ENCODE results near the gene ACTR3. TPM values are rescaled to one million over a fixed set of nuclear protein-coding genes. Genes with fewer than 3 reads are reported as not detected.

Gene ACTR3
- total RNA-seq, 1 donor: 236 TPM

DNA sequence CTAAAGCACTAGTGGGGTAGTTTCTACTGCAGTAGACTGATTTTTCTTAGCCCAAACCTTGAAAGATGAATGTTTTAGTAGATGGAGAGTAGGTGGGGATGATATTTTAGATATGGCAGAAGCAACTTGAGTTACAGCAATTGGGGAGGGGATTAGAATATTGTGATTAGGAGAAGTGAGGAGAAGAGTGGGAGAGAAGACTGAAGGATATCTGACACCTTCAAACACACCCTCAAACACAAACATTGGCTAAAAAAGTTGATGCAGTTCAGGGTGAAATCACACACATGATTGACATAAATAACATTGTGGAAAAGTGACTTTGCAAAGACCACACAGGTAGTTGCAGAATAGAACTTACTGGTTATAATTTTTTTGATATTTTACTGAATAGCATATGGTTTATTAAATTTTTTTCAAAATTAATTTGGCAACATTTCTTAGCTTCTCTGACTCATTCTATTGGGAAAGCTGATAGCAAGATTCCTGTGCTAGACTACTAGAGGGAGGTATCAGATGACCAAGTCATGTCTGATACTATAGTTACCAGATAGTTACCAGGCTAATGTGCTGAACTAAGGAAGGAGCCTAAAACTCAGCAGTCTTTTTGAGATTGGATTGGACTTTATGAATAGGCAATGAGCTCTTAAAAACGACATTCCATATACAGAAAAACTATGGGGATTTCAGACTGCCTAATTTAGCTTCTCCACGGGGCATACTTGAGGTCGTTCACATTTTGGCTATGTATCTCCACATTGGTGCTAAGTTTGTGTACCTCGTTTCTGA, 73.0 kb downstream of the ACTR3 start:
- H3K4me3 ChIP-seq (ENCODE audit: low read depth, low read length): no peak overlapping the region
- TF ChIP-seq, protein P1, sequence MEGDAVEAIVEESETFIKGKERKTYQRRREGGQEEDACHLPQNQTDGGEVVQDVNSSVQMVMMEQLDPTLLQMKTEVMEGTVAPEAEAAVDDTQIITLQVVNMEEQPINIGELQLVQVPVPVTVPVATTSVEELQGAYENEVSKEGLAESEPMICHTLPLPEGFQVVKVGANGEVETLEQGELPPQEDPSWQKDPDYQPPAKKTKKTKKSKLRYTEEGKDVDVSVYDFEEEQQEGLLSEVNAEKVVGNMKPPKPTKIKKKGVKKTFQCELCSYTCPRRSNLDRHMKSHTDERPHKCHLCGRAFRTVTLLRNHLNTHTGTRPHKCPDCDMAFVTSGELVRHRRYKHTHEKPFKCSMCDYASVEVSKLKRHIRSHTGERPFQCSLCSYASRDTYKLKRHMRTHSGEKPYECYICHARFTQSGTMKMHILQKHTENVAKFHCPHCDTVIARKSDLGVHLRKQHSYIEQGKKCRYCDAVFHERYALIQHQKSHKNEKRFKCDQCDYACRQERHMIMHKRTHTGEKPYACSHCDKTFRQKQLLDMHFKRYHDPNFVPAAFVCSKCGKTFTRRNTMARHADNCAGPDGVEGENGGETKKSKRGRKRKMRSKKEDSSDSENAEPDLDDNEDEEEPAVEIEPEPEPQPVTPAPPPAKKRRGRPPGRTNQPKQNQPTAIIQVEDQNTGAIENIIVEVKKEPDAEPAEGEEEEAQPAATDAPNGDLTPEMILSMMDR (IDR thresholded peaks at IDR 0.05; ENCODE audit: insufficient read depth, low read length): no peak
- DNase-seq (ENCODE audit: low read depth): peak; percentile 77

DNA sequence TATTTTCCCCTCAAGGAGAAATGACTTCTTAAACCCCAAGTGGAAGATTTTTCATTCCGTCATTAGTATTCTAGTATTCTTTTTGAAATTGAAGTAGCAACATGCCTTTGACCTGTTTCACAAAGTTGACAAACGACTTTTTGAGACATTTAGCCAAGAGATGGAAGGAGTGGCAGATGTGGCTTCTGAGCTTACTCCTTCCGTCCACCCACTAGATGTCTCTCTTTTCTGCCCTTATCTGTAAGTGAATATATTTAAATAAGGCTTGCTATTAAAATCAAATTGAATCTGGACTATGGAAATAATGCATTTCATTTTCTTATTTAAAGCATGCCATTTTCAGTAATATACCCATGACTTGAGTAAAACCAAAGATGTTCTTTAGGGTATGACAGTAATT, 74.1 kb downstream of the ACTR3 start:
- DNase-seq (ENCODE audit: low read depth): peak; percentile 9
- TF ChIP-seq, protein P1 (IDR thresholded peaks at IDR 0.05; ENCODE audit: insufficient read depth, low read length): no peak
- H3K4me3 ChIP-seq (ENCODE audit: low read depth, low read length): no peak overlapping the region

DNA sequence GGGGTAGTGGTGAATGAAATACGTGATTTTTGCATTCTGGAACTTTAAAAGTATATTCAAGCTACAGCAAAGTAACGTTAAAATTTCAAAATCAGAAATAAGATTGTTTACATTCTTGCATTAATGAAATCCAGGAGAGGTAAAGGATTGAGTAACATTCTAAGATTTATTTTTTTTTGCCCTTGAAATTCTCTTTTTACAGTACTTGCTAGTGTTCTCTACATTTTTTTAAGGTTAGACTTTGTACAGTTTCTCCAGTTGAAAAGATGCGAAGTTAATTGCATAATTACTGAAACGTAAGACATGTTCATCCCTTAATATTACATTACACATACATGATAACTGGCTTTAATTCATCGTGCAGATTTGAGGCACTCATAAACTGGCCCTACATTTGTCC, 74.5 kb downstream of the ACTR3 start:
- no peak for DNase-seq (ENCODE audit: low read depth)

DNA sequence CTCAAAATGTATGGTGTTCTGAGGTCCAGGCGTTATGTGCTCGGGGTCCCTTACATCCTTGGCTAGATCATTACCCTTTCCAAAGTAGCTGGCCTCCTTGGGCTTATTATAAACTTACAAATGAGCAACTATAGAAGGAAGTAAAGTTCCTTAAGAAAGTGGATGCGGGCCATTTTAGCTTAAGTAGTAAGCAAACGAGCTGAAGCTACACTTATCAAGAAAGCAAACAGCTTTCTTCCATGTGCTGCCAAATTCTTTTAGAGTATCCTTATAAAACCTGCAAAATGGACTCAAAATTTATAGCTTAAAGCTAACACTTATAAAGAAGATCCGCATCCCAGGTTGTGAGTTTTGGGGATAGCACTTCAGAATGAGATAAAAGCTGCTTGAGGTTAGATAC, 75.3 kb downstream of the ACTR3 start:
- no peak overlapping the region for H3K4me3 ChIP-seq (ENCODE audit: low read depth, low read length)
- no peak for DNase-seq (ENCODE audit: low read depth)
- TF ChIP-seq, protein P1 (IDR thresholded peaks at IDR 0.05; ENCODE audit: insufficient read depth, low read length): no peak

More for the DNA sequence above, 74.5 kb downstream of the ACTR3 start:
- no peak overlapping the region for H3K4me3 ChIP-seq (ENCODE audit: low read depth, low read length)
- TF ChIP-seq, protein P1 (IDR thresholded peaks at IDR 0.05; ENCODE audit: insufficient read depth, low read length): no peak

DNA sequence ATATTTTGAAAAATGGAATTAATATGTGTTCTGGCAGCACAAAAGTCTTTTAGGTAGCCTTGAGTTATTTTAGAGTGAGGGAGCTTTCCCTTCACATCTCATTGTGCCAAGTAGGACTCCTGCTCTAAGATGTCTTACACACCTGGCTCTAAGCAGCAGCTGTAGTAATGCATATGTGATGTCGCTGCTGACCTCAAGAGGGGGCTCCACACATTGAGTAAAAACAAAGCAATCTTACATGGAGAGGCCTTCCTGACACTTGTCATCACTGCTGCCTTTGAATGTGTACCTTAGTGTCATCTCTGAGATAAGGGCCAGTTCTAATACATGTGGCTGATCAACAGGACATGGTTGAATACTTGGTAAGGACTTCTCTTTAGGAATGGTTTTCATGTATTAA, 75.8 kb downstream of the ACTR3 start:
- peak; percentile 22 for DNase-seq (ENCODE audit: low read depth)
- H3K4me3 ChIP-seq (ENCODE audit: low read depth, low read length): no peak overlapping the region
- TF ChIP-seq, protein P1 (IDR thresholded peaks at IDR 0.05; ENCODE audit: insufficient read depth, low read length): peak; percentile 49

DNA sequence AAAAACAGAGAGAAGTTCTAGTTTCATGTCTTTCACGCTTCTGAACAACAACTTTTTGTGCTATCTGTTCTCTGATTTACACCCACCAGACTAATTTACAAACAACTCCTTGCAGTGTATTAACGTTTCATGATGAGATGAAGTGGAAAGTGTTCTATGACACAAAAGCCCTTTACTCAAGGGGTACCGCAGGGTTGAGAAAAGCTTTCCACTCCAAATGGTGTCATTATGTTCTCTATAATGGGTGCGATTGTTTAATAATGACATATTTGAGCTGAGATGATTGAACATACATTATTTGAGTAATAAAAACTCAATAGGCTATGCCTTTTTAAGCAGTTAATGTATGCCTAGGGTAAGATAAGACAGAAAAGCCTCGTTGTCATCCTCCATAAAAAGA, 76.3 kb downstream of the ACTR3 start:
- TF ChIP-seq, protein P1 (IDR thresholded peaks at IDR 0.05; ENCODE audit: insufficient read depth, low read length): no peak
- no peak for DNase-seq (ENCODE audit: low read depth)
- H3K4me3 ChIP-seq (ENCODE audit: low read depth, low read length): no peak overlapping the region
